NCI-H774 (cell line): ENCODE measurements around the gene MRPL28.
"Not testable (repeated sequence)": the region's sequence is repeated elsewhere in the genome, so short reads cannot be mapped to it uniquely, and the experiment has no call there.

ENCODE experiments used
- DNase-seq: peaks from one replicate; lab custom pipeline; 2025; lab: John Stamatoyannopoulos, UW

Gene MRPL28

DNA sequence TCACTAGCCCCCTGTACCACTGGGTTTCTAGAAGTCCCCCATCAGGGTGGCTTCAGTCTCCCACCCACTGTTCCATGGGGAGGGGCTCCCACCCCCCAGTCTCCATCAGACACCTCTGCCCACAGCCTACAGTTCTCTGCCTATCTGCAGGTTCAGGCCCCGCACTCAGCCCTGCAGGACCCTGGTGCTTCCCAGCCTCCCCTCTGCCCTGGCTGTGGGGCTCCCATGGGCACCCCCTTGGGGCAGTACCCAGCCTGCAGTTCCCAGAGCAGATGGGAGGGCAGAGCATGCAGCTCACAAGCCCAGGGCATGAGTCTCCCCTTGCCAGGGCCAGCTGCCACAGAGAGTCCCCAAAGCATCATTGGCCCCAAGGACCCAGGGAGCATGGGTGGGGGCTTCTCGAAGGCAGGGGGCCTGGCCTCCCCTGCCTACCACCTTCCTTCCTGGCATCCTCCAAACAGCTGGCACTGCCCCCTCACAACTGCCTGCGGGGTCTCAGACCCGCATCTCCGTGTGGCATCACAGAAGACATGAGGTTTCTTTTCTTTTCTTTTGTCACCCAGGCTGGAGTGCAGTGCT lies 2.8 kb upstream of the MRPL28 start:
- no peak for DNase-seq

DNA sequence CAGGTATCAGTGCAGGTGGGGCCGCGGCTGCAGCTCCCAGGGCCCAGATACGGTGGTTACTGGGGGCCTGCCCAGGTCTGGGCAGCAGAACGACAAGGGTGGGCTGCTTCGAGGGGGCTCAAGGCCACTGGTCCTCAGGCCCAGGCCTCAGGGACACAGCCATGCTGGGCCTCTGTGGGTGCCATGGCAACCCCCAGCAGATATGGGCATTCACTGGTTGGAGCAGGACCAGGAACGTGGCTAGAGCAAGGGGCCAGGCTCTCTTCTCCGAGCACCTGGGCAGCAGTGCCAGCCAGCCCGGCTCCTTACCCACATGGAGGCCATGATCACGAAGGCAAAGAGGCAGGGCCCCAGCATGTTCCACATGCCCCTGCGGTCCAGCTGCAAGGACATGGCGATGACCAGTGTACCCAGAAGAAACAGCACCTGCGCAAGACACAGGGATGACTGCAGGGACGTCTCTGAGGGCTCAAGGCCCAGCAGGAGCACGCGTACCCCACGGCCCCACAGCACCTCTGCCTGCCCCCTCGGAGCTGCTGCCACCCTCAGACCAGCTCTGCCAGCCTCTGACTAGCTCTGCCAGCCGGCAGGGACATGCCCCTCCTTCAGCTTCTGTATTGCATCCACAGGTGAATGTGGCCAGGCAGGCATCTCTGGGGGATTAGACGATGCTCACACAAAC lies 2.1 kb upstream of the MRPL28 start:
- DNase-seq = no peak

DNA sequence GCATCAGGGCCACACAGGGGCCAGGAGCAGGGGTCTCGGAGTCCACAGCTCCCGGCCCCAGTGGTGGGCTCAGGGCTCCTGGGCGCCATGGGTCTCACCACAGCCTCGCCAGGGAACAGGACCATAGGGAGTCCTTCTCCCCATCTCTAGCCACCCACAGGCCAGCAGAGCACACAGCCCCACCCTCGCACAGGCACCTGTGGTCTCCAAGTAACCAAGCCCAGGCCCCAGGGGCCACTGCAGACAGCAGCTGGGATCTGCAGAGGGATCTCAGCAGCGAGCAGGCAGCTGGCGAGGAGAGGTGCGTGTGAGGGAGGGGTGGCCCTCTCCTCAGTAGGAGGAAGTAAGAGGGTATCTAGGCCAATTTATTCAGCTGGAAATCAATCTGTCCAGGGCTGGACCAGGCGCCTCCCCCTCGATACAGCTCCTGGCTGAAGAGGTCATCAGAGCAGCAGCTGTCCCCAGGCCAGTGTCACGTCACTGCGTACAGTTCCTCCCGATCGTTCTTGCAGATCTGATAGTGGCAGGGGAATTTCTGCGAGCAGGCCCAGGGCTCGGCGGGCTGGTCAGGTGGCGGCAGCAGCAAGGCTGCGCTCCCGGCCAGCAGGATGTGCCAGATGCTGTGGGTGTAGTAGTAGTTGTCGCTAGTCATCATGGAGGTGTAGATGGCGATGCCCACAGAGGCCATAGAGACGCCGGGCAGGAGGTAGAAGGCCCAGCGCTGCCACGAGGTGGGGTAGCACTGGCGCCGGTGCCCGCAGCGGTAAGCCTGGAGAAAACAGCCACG lies 1.4 kb upstream of the MRPL28 start:
- no peak for DNase-seq

DNA sequence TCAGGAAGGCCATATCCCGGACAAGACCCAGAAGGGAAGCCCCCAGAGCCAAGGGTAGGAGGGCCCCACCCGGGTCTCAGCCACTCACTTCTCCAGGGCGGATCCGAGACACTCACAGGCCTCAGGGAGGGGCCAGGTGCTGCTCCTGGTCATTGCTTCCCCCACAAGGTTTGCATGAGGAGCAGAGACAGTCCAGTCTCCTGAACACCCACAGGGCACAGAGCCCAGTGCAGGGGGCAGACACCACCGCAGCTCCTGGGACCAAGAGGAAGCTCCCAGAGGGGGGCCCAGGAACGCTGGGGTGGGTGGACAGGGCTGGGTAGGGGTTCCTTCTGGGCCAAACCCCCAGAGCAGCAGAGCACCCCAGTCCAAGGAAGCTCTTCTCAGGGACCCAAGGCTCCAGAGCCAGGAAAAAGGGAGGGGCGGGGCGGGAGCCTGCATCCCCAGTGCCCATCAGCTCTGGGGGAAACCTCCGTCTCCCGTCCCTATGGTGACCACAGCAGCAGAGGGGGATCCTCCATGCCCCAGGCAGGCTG lies 709 bp upstream of the MRPL28 start:
- DNase-seq = no peak

DNA sequence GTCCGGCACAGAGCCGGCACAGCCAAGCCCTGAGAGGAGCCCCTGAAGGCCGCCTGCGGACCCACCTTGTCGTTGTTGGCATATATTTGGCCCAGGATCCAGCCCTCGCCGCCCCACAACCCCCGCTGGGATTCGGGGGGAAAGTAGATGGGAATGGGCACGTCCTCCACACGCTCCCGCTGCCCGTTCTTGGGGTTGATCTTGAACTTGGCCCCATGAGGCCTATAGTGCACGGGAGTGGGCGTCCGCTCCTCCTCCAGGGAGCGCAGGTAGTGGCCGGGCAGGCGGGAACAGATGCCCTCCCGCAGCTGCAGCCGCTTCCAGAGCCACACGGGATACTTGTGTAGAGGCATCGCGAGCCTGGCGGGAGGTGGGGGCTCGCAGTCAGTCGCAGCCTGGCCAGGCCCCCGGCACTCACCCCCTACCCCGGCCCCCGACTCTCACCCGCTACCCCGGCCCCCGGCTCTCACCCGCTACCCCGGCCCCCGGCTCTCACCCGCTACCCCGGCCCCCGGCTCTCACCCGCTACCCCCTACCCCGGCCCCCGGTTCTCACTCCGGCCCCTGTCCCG lies 387 bp downstream of the MRPL28 start:
- no peak for DNase-seq

DNA sequence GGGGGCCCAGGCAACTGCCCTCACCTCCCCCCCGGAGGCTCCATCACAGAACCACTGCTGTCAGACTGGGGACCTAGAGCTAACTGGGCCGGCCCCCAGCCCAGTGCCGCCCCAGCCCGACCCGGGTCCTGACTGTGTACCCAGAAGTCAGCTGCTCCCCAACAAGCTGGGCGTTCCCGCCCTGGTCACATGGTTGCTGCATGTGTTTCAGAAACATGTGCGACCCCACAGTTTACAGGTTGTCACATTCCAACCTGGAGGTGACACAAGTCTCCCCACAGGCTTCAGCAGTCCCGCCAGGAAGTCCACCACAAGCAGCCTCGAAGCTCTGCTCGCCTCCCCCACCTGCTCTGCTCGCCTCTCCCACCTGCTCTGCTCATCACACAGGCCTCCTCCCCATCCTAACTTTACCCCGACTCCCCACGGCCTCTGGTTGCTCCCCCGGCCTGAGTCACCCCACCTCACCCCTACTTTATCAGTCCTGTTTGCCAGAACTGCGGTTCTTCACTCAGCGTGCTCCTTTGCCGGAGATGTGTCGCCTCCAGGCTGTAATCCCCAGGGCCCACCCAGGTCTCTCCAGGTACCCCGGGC lies 968 bp downstream of the MRPL28 start:
- no peak for DNase-seq

DNA sequence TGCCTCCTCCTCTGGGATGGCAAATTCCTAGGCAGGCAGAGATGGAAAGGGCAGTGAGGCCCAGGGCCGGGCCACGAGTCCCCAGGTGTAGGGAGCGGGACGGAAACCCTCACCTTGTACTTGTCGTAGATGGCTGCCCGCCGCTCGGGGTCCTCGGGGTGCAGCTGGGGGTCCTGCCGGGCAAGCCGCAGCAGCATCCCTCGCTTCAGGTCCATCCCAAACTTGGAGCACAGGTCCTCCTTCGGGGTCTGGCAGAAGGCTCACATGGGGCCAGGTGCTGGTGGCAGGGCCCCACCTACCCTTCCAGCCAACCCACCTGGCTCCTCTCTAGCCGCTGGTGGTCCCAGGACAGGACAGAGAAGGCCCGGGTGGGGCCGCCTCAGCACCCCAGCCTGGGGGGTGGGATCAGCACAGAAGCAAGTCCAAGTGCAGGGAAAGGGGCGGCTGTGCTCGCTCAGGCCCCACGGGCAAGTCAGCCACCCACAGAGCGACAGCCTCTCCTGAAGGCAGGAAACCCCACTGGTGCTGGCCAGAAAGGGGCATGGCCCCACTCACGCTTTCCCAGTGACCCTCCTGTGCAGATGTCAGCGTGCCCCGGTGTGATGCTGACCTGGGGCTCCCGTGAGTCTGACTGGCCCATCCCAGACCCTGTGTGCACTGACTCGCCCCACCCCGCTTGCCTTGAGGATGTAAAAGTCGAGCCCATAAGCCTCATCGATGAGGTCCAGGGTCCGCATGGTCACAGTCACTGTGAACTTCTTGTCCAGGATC lies 1.8 kb downstream of the MRPL28 start:
- DNase-seq = no peak

DNA sequence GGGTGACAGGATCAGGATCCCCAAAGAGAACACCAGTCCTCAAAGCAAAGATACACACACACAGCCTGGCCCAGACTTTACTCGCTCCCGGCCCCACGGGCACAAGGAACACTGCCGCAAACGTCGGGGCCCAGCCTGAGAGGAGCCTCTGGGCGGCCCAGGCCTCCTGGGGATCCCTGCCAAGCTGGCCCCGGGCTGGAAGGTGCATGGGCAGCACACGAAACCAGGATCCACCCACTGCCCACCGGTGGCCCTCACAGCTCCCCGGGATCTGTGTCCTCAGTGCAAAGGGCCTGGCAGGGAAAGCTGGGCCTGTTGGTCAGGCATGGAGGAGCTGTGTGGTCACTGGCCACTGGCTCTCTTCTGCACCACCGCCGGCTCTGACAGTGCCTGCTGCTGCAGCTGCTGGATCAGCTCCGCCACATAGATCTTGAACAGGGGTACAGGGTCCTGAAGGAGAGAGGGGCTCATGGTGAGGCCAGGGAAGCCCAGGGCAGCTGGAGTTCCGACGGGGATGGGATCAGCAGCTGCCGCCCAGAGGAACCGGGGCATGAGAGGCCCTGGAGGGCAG lies 2.9 kb downstream of the MRPL28 start:
- no peak for DNase-seq

DNA sequence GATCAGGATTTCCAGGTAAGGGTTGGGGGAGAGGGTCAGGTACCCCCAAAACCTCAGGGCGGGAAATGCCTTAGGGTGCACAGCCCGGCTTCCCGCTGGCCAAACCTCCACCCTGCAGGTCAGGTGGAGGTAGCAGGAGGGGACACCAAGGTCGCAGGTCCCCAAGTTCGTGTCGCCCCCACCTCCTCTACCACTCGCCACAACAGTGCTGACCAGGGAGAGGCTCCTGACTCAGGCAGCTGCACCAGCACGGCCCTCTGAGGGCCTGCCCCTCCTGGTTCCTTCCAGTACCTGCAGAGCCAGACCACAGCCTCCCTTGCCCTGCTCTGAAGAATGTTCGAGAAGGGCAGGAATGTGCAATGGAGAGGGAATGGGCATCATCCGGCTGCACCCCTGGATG lies 3.9 kb downstream of the MRPL28 start:
- no peak for DNase-seq

DNA sequence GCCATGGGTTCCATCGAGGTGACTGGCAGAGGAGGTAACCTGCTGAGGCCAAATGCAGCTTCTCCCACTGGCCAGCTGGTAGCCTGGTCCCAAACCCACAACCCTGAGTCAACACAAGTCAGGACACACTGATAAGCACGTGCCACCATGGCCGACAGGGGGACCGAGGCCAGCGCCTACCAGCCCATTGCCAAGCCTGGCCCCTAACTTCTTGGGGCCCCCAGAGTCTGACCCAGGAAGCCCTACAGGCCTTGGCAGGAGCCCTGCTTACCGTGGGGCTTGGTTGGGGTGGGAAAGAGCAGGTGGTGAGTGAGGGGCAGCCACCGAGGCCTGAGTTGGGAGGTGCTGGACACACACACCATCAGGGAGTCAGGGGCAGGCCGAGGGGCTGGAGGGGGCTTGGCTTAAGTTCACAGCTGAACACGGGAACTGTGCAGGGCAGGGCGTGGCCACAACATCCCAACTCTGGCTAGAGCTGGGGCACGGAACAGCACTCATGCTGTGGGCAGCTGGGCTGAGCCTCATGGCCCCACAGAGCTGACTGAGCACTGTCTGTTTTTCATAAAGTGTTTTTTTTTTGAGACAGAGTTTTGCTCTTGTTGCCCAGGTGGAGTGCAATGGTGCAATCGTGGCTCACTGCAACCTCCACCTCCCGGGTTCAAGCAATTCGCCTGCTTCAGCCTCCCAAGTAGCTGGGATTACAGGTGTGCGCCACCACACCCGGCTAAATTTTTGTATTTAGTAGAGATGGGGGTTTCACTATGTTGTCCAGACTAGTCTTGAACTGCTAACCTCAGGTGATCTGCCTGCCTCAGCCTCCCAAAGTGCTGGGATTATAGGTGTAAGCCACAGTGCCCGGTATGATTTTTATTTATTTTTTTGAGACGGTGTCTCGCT lies 5.5 kb downstream of the MRPL28 start:
- DNase-seq = no peak

DNA sequence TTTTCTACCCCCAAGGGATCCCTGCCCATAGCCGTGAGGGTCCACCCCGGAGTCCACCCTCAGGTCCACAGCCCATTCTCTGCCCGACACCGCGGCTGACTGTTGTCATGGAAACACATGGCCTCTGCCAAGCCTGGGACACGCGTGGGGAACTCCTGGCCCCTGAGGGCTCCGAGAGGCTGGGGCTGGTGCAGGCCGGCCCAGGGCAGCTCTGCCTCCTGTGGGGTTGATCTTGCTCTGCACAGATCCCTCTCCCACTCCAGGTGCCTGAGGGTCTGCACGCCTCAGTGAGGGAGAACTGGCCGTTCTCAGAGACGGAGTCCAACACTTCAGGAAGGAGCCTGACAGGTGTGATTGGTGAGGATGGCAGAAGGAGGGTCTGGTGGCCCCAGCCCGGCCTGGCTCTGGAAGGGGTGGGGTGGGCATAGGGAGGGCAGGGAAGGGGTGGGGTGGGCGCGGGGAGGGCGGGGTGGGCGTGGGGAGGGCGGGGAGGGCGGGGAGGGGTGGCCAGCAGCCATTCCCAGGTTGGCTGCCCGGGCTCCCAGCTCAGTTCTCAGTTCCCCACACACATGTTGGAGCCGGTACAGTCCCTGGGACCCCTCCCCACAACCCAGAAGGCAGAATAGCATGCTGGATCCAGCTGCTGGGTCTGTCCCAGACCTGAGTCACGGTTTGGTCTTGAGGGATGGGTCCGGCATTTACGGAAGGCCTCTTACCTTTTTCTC lies 6.4 kb downstream of the MRPL28 start:
- no peak for DNase-seq

DNA sequence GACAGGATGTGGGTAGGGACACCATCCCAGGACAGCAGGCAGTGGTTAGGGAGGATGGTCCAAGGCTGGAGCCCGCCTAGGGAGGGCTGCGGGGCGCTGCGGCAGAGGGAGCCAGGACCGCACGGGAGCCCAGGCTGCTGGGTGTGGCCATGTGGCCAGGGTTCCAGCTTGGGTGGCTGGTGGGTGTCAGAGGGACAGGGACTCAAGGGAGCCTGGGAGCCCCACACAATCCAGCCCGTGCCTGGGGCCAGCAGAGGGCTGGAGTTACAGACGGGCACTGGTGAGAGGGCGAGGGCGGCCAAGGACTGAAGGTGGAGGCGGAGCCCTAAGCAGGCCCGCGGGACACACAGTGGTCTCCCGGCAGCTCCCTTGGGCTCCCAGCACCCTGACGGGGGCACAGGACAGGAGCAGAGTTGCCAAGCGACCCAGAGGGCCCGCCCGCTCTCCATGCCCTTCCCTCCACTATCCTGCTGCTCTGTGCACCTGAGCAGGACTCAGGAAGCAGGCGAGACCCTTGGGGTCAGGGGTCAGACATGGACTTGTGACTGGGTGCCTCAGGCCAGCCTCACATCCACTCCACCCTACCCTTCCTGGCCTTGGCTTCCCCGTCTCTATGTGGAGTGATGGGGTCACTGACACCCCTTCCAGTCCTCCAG lies 7.1 kb downstream of the MRPL28 start:
- DNase-seq = no peak

DNA sequence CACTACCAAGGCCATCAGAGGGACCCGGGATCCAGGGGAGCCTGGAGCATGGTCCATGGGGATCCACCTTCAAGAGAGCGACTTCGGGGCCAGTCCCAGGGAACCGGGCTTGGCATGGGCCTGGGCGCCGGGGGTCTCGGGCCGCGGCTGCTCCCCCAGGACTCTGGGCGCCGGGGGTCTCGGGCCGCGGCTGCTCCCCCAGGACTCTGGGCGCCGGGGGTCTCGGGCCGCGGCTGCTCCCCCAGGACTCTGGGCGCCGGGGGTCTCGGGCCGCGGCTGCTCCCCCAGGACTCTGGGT lies 7.7 kb downstream of the MRPL28 start:
- DNase-seq = not testable (repeated sequence)

DNA sequence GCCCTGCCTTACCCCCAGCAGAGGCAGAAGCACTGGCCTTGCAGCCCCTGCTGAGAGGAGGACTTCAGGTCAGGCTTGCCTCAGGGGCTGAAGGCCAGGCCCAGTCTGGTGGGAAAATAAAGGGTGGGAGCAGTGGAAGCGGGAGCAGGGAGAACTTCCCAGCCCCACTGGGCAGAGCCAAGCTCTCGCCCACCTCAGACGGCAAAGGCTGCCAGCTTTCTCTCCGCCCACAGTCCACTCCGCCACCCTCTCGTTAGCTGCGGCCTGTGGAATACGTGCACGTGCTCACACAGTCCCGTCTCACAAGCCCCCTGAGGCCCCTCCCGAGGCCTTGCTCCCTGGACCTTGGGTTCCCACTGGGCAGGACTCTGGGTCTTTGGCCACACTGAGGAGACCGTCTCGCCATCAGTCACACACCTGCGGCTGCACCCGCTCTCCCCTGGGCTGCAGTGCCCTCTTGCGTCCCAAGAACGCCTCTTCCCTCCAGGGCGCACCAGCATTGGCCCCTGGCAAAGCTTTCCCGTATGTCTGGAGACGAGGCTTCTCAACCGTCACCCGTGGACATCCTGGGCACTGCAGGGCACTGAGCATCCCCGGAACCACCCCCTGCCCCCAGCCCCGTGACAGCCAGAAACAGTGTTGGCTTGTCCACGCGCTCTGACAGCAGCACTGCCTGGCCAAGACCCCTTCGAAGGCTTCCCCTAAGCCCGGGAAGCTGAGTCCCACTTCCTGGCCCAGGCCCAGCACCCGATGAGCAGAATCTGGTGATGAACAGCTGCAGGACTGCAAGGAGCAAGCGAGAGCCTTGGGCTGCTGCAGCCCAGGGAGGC lies 8.3 kb downstream of the MRPL28 start:
- peak; percentile 48 for DNase-seq

DNA sequence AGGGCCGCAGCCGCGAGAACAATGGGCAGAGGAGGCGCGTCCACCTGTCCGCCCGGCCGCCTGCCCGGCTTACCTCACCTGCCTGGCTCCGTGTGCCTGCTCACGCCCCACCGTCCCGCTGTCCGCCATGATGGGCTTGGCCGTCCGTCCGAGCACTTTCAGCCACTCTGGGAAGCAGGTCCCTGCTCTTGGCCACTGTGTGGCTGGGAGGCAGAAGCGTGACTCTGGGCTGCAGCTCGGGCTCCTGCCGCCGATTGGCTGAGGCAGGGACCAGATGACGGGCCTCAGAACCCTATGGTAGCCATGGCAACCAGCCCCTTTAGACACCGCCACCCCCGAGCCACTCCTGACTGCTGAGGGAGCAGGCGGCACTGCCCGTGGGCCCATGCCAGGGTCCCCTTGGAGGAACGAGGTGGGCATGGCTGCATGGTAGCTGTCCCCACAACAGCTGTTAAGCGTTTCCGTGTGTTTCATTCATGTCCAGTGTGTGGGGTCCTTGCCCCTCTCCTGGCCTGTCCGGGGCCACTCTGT lies 8.9 kb downstream of the MRPL28 start:
- DNase-seq = peak; percentile 9

DNA sequence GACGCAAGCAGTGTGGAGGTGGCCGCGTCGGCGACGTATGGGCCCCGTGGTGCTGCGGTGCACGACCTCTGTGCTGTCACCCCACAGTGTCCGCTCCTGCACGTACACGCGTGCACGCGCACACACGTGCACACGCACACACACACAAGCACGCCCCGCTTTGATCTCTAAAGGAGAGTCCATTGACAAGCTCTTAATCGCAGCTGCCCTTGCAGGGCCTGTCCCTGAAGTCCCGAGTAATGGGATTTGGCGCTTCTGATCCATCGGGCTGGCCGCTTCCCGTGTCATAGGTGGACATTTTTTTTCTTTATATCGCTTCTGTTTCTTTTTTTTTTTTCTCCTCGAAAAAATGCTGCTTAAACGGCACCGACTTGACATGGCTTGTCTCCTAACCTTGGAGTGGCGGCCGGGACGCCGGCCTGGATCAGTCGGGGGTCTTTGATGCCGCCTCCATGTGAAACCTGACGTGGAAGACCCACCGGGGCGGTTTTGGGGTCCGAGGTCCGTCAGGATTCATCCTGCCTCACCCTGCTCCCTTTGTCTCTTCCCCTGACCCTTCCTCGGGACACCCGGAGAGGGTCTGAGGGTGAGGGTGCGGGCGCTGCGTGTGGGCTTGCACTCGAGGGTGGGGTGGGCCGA lies 9.5 kb downstream of the MRPL28 start:
- DNase-seq = no peak

DNA sequence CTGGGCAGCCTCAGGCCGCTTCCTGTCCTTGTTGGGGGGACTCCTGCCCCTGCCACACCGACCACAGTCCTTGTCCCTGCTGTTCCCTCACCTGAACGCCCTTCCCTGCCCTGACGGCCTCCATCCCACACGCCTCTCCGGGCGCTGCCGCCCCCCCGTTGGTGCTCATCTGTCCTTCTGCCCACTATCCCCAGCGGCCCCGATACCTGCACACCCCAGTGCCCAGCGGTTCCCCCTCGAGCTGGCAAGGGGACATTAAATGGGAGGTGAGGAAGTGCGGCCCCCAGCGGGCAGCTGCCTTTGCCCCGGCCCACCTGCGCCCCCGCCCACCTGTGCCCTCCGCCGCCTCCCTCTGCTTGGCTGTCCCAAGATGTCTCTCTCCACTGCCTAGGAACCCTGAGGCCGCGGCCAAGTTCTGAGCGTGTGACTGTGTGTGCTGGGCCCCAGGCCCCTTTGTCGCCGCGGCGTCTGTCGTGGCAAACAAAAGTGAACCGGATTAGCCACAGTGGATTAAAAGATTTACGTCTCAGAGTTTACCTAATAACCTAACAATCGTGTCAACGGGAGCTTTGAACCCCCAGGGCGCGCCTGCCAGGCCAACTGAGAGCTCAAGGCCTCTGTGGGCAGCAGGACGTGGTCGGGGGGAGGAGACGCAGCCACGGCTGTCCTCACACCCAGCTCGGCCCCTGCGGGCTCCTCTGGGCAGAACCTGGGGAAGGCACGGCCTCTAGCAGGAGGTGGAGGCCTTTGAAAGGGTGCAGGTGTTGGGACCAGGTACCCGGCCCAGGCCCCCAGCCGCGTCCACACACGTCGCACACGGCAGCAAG lies 10.3 kb downstream of the MRPL28 start:
- no peak for DNase-seq
